ENCODE data around the gene HAGHL.

- TF ChIP-seq MAX (IDR thresholded peaks at IDR 0.05; ENCODE audit: insufficient read depth, insufficient read length) (no peak), EZH2 (IDR thresholded peaks at IDR 0.05; ENCODE audit: borderline replicate concordance, low read depth, low read length, severe bottlenecking) (no peak), POLR2A (IDR thresholded peaks at IDR 0.05; ENCODE audit: low read depth, low read length) (no peak), CTCF (IDR thresholded peaks at IDR 0.05; ENCODE audit: extremely low read depth in 1 of 2, insufficient read depth in 1 of 2, low read depth in 1 of 2, low read length in 2 of 2) (no peak), POLR2AphosphoS5 (IDR thresholded peaks at IDR 0.05; ENCODE audit: insufficient read depth, low read depth, low read length) (no peak), MYC (IDR thresholded peaks at IDR 0.05; ENCODE audit: low read depth, low read length) (no peak), FOS (IDR thresholded peaks at IDR 0.05; ENCODE audit: borderline replicate concordance, insufficient read depth, low read length) (no peak), JUN (IDR thresholded peaks at IDR 0.05; ENCODE audit: borderline replicate concordance, insufficient read depth, insufficient read length, low read depth) (no peak)
These were observed 47.4 kb downstream of the HAGHL start for GRCh38 chr16:774086-775001.
